GM20431 (cell line): ENCODE data around the gene SLC25A14.
"Not testable (repeated sequence)": the region's sequence is repeated elsewhere in the genome, so short reads cannot be mapped to it uniquely, and the experiment has no call there.

Experiments used
- in situ Hi-C: fragments of 300-500 bp; cut with MseI, MboI; formaldehyde crosslinking; loops from one replicate; pipeline ENCODE4 v1.15.0; 2020; ENCODE audit warnings: low sequenced_read_pairs; ENCODE audit not compliant: unreplicated experiment

The SLC25A14 gene, protein sequence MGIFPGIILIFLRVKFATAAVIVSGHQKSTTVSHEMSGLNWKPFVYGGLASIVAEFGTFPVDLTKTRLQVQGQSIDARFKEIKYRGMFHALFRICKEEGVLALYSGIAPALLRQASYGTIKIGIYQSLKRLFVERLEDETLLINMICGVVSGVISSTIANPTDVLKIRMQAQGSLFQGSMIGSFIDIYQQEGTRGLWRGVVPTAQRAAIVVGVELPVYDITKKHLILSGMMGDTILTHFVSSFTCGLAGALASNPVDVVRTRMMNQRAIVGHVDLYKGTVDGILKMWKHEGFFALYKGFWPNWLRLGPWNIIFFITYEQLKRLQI

DNA sequence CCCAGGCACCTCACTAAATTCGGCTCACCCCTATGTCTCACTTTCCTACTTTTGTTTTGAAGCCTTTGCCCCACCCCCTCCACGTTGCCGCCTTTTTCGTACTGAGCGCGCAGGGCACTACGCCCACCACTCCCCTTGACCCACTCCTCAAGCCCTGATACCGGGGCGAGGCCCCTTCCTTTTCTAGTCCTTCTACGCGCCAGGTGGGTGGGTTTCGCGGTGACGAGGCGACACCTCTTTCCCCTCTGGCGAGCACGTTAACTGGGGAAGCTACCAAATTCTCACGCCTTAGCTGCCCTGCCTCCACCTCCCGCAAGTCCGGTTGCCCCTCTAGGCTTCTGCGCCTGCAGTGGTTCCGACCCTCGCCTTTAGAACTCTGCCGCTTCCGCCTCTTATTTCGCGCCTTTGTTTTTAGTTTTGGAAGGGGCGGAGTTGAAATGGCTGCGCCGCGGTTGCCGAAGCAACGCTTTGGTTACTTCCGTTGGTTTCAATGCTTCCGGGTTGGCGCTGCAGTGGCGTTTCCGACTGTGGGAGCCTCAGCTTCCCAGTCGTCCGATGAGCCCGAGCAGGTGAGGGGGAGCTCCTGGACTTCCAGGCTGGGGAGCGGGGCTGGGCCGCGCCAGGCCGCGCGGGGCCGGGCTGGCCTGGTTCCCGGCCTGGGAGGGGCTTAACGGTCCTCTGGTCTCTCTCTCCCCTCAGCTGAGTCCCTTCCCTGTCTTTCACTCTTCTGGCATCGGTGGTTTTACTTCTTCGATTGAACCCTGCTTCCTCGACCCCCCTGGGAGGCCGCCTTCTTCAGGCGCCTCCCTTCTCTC is at the start of gene SLC25A14:
TSS of gene SLC25A14 (plus strand) at position 512 of the 815 bp plus-strand sequence. CDS start 360 bp downstream, outside the sequence.
- in situ Hi-C loops = no loop called here

DNA sequence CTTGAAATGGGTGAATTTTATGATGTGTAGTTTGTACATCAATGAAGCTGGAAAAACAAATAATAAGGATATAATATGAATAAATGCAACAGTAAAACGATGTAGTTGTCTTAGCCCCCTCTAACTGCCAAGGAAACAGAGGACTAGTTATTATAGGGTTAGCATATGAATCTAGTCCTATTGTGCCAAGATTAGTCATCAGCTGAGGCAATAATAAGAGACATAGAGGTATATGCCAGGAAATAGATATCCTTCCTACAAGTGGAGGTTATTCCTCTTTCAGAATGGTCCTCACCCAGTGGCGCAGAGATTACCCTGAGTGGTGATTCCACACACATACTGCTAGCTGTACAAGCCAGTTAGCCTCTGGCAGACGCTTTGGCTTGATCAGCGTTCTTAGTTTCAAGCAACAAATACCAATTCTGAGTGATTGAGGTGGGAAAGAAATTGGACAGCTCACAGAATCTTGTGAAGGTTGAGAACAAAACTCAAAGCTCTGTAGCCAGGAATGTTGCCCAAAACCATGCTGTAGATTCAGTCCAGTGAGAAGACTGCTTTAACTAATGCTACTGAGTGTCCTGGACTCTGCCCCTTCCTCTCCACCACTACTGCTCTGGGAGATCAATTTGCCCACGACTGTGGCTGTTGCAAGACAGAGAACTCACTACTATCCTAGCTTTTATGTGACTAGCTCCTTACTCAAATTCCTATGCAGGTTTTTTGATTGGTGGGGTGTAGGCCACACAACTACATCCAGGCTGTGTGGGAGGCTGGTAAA is 44.0 kb upstream of the SLC25A14 start:
- in situ Hi-C loops = no loop called here

DNA sequence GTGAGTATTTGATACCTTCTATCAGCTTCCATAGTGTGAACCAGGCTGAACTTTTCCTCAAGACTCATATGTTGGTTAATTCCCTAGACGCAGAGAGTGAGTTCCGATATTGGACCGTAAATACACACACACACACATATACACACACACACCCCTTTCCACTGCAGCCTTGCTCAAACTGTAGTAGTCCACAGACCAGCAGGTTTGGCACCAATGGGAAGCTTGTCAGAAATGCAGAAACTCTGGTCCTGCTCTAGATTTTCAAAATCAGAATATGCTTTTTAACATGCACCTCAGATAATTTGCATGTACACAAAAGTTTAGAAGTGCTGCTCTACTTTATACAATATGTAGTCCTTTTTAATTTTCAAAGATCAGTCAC is 43.4 kb upstream of the SLC25A14 start:
- in situ Hi-C loops = no loop called here

DNA sequence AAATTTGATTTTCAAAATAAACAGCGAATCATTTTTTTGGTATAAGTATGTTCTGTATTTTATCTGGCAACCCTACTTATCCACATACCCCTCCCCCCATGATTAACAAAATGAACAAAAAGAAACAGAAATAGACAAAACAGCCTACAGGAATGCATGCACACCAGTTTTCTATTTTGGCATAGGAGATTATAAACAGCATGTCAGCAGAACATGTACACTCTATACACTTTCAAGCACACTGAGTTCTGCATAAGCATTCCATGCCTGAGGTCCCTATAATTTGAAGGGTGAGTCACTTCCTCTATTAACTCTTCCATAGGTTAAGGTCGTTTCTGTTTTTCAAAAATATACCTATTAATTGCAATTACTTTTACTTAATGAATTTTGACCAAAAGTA is 43.0 kb upstream of the SLC25A14 start:
- in situ Hi-C loops = no loop called here

DNA sequence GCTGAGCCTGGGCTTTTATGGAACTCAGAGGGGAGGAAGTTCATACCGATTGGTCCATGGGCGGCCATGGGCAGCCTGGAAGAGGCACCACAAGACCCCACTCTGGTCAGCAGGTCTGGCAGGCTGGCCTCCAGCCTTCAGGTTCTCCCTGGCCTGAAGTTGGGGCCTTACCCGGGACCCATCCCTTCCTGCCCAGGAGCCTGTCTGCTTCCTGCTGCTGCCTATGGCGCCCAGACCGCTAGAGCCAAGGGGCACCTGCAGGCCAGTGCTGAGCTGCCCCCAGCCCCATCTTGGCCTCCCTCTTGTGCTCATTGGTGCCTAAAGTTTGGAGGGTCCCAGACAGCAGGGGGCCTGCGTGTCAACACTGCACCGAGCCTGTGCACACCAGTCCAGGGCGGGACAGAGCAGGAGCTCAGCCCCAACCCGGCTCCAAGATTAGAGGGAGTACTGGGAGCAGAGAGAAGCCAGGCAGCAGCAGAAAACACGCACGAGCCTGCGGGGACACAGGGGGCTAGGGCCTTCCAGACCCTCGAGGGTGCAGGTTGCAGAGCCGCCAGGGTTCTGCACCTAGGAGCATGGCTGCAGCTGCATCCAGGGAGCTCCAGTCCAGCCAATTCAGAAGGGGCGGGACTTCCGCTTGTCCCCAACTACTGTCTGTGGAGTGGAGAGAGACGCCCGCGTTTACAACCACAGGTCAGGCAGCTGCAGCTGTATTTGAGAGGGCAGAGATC is 40.3 kb upstream of the SLC25A14 start:
- in situ Hi-C loops = no loop called here

DNA sequence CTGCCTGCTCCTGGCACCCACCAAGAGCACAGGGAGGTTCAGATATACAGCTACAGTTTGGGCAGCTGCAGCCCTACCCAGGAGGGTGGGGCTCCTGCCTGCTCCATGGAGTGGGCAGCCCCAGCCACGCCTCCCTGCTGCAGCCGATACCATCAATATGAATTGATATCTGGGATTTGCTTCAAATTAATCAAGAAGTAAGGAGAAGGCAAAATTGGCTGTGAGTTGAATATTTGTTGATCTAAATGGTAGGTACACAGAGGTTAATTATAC is 39.8 kb upstream of the SLC25A14 start:
- in situ Hi-C loops = no loop called here

DNA sequence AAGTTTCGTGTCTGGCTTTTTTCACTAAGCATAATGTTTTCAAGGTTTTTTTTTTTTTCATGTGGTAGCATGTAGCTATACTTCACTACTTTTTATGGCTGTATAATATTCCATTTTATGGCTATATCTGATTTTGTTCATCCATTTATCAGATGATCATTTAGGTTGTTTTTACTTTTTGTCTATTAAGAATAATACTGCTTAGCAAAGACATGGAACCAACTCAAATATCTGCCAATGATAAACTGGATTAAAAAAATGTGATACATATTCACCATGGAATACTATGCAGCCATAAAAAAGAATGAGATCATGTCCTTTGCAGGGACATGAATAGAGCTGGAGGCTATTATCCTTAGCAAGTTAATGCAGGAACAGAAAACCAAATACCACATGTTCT is 38.3 kb upstream of the SLC25A14 start:
- in situ Hi-C loops = no loop called here

DNA sequence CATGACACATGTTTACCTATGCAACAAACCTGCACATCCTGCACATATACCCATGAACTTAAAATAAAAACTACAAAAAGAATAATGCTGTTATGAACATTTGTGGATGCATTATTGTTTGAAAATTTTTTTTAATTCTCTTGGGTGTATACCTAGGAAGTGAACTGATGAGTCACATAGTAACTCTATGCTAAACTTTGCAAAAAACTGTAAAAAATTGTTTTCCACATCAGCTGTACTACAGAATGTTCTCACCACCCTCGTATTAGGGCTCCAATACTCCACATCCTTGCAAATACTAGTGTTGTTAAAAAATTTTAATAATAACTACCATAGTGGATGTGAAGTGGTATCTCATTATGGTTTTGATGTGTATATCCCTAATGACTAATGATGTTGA is 37.7 kb upstream of the SLC25A14 start:
- in situ Hi-C loops = no loop called here

DNA sequence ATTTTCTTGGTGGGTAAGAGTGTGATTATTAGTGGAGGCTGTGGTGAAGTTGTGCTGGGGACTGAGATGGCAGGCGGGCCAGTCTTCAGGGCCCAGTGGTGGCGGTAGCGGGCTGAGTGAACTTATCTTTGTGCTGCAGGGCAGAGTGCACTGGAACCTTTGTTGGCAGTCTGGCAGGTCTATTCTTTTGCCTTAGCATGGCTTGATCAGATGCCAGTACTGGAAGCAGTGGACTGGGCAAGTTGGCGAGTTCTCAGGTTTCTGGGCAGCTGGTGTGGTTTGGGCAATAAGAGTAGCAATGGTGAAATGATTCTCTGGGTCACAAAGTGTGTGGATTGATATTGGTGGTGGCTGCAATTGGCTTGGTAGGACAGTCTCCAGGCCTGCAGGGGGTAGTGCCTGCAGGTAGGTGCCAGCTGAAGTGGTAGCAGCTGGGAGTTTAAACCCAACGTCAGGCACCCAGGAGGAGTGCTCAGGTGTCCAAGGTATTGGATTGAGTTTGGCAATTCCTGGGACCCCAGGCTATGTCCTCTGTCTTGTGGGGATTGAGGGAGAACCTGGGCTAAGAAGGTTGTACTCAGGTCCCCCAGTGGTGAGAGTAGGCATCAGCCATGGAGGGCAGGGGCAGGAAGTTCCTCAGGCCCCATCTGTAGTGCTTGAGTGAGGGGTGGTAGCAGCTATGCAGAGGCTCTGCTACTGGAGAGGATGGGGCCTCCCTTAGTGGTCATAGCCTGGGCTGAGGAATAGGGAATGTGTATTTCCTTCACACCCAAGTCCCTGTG is 34.9 kb upstream of the SLC25A14 start:
- in situ Hi-C loops = no loop called here

DNA sequence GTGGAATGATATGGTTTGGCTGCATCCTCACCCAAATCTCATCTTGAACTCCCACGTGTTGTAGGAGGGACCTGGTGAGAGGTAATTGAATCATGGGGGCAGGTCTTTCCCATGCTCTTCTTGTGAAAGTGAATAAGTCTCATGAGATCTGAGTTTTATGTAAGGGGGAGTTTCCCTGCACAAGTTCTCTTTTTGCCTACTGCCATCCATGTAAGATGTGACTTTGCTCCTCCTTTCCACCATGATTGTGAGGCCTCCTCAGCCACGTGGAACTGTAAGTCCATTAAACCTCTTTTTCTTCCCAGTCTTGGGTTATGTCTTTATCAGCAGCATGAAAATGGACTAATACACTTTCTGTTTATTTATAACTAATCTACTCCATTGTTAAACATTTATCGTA is 19.8 kb upstream of the SLC25A14 start:
- in situ Hi-C loops = not testable (repeated sequence)

DNA sequence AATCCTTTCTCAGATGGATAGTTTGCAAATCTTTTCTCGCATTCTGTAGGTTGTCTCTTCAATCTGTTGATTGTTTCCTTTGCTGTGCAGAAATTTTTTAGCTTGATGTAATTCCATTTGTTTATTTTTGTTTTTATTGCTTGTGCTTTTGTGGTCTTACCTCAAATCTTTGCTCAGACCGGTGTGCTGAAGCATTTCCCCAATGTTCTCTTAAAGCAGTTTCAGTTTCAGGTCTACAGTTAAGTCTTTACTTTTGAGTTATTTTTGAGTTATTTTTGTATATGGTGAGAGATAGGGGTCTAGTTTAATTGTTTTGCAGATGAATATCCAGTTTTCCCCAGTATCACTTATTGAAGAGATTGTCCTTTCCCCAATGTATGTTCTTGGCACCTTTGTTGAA is 18.2 kb upstream of the SLC25A14 start:
- in situ Hi-C loops = no loop called here

DNA sequence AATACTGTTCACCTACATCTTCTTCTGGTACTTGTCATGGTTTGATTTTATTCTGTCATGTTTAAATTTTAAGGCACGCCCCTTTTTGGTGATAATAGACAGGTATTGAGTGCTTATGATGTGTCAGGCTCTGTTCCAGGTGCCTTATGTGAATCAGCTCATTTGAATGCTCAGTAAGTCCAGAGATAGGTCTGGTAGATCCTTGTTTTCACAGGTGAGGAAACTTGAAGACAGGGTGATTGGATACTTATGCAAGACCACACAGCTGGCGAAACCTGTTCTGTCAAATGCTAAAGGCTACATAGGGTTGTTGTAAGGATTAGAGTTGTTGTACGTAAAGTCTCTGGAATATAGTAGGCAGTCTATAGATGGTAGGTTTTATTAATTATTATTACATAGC is 9.6 kb upstream of the SLC25A14 start:
- in situ Hi-C loops = no loop called here

DNA sequence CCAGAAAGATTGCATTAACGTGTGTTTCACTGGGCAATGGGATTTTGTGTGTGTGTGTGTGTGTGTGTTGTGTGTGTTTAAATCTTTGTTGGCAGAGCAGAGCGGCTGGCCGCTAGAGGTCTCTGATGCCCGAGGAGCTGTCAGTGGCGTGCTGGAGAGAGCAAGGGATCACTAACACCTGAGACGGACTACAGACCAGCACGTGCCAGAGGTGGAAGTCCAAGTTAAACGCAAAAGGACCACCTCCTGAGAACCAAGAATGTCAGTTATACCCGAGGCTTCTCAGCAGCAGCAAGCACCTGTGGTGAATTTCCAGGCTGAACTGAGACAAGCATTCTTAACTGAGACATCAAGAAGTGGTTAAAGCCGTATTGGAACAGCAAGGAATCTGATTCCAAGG is 9.0 kb upstream of the SLC25A14 start:
- in situ Hi-C loops = no loop called here

DNA sequence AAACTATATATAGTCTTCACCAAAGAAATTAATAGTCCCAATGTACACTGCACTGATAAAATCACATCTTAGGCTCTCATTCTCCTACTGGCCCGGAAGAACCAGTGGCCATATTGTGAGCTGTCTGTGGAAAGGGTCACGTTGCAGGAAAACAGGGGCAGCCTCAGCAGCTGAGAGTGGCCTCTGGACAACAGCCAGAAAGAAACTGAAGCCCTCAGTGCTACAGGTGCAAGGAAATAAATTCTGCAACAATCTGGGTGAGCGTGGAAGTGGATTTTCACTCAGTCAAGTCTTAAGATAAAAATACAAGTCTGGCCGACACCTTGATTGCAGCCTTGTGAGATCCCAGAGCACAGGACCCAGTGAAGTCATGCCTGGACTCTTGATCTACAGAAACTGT is 3.2 kb upstream of the SLC25A14 start:
- in situ Hi-C loops = no loop called here

DNA sequence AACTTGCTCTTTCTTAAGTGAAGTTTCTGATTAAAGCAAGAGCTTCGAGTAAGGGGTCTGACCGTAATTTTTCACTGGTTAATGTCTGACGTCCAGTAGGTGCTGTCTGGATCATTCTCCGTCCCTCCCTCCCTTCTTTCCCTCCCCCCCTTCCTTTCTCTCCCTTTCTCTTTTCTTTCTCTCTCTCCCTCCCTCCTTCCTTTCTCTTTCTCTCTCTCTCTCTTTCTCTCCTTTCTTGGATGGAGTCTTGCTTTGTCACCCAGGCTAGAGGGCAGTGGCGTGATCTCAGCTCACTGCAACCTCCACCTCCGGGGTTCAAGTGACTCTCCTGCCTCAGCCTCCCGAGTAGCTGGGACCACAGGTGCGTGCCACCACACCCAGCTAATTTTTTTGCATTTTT is 850 bp upstream of the SLC25A14 start:
- in situ Hi-C loops = not testable (repeated sequence)

DNA sequence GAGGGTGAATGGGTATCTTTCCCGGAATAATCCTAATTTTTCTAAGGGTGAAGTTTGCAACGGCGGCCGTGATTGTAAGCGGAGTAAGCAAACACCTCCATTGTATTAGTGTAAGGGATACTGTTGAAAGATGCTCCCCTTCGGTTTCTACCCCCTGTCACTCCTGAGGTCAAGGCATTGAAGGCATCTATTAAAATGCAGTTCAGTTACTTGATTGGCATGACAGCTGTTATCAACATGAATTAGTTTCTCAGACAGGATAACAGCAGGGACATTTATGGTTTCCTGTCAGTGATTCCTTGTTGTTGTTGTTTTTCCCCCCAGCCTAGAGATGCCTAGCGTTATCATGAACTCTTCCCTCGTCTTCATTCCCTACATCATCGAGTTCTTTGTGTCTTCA is 552 bp downstream of the SLC25A14 start:
- in situ Hi-C loops = no loop called here

DNA sequence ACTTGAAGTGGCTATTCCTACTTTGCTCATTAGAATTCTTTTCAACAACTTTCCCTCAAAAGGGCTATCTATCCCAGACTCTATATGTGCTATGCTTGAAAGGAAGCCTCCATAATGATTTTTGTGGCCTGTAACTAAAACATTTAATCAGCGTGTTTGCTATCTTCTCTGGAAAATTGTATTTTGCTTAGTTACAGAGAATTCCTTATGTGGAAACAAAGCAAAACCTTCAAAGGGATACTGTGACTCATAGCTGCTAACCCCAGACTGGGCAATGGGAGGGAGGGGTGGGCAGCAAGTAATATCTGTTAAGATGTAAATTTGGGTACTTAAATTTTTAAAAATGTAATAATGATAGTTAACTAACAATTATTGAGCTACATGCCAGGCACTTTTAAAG is 3.7 kb downstream of the SLC25A14 start:
- in situ Hi-C loops = no loop called here

DNA sequence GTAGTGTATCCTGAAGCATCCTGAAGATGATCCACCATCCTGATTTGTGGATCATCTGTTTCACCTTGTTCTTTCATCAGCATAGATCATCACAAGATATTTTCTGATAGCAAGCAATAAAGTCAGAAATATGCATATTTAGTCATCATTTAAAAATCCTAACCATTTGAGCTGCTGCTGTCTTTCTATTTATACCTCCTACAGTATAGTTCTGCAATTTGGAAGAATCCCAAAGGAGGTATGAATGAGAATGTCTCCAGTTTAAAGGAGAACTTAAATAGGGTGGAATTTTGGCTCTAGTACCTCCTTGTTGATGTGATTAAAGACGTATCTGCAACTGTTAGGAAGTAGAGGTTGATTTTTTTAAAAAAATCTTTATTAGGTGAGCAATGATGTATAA is 7.6 kb downstream of the SLC25A14 start:
- in situ Hi-C loops = no loop called here

DNA sequence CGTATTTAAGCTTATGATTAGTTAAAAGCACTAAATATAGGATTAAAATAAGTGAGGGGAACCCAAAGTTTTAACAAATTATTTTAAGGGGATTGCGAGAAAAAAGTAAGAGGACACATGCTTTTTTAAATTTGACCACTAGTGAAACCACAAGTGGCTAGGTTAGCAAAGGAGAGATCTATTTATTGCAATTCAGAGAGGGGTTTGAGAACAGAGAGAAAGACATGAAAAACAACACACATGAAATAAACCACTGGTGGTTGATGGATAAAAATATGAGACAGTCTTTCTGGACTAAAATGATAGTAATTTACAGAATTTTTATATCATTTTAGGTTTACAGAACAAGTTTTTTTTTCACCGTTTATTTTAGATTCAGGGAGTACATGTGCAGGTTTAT is 11.8 kb downstream of the SLC25A14 start:
- in situ Hi-C loops = no loop called here

DNA sequence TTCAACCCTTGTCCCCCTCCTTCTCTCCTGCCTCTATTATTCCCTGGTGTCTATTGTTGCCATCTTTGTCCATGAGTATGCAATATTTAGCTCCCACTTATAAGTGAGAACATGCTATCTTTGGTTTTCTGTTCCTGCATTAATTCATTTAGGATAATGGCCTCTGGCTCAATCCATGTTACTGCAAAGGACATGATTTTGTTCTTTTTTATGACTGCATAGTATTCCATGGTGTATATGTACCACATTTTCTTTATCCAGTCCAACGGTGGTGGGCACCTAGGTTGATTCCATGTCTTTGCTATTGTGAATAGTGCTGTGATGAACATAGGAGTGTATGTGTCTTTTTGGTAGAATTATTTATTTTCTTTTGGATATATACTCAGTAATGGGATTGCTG is 12.3 kb downstream of the SLC25A14 start:
- in situ Hi-C loops = not testable (repeated sequence)
